K562 (cell line): ENCODE data around the gene CPNE2. TPM values are rescaled to one million over a fixed set of nuclear protein-coding genes. Genes with fewer than 3 reads are reported as not detected.
A peak's percentile ranks its signal among the peaks of the same experiment; 100 is the strongest.

Experiments used
- ATAC-seq: fragments of 200-7000 bp; cut with Tn5 transposase; 3 replicates; pipeline ENCODE4 v1.9.1; 2020; ENCODE audit warnings: moderate library complexity
- BruUV-seq: library from RNA; stranded (reverse); fragments of 400-500 nt; replicated peaks from 2 replicates; lab custom pipeline; 2021; lab: Mats Ljungman, UMichigan
- CTCF ChIA-PET: fragments of 300-600 bp; formaldehyde crosslinking; extraction: SDS; loops from one replicate; lab custom pipeline; 2021; ENCODE audit warnings: low intra/inter-chr PET ratio; lab: Yijun Ruan, JAX
- POLR2A ChIA-PET: fragments of 300-600, 350-650 bp; sonication (Branson Sonifier 250); formaldehyde crosslinking; extraction: SDS; loops from one replicate; lab custom pipeline; 2021; ENCODE audit warnings: antibody characterized with exemption, inconsistent platforms; lab: Yijun Ruan, JAX
- DNase-seq, 4 experiments: peaks; one replicate each; pipeline versions ENCODE4 v3.0.0 to v3.0.0-alpha.2; 2011 to 2018; ENCODE audit warnings: low spot score in 3 of 4, mixed read lengths in 3 of 4; ENCODE audit errors: extremely low read depth in 1 of 4
- FAIRE-seq: peaks from 2 replicates; lab custom pipeline; 2011; peaks lifted over from hg19 to GRCh38; lab: Jason Lieb, UNC
- H2AFZ ChIP-seq: 2 replicates; pipeline ENCODE4 v1.6.0; 2011; ENCODE audit warnings: low read depth, low read length, control low read depth, inconsistent platforms
- H3K27ac ChIP-seq: fragments of 200-600 bp; 3 replicates; pipeline ENCODE4 v1.8.0; 2011; ENCODE audit warnings: low read depth, mild to moderate bottlenecking, control low read depth, inconsistent platforms, low read length, moderate library complexity, mixed read lengths; ENCODE audit errors: extremely low read depth
- H3K27me3 ChIP-seq, 2 experiments: fragments of 300-600 bp in 1 of 2; 2 replicates in 1 of 2; 3 replicates in 1 of 2; pipeline versions ENCODE4 v1.6.0 to v1.8.0; 2011; ENCODE audit warnings: inconsistent platforms in 2 of 2, low read length in 2 of 2, mild to moderate bottlenecking in 1 of 2, mixed read lengths in 1 of 2, moderate library complexity in 1 of 2; ENCODE audit not compliant: control insufficient read depth in 2 of 2, insufficient read depth in 2 of 2
- H3K36me3 ChIP-seq: fragments of 300-600 bp; 3 replicates; pipeline ENCODE4 v1.8.0; 2011; ENCODE audit warnings: mild to moderate bottlenecking, low read length, inconsistent platforms; ENCODE audit not compliant: control insufficient read depth, insufficient read depth
- H3K4me1 ChIP-seq, 2 experiments: fragments of 200-600 bp in 1 of 2; replicated peaks in 1 of 2; 2 replicates in 1 of 2; 3 replicates in 1 of 2; pipeline versions ENCODE4 v1.5.1 to v1.8.0; 2011; ENCODE audit warnings: inconsistent platforms in 2 of 2, low read length in 2 of 2, mild to moderate bottlenecking in 1 of 2, mixed read lengths in 1 of 2, moderate library complexity in 1 of 2; ENCODE audit not compliant: control insufficient read depth in 2 of 2, insufficient read depth in 2 of 2
- H3K4me2 ChIP-seq: 2 replicates; pipeline ENCODE4 v1.6.1; 2011; ENCODE audit warnings: low read length, control low read depth, inconsistent platforms, mixed read lengths; ENCODE audit not compliant: insufficient read depth
- H3K4me3 ChIP-seq: fragments of 200-600 bp; sonication (generic), shearing (Covaris generic); 2 replicates; pipeline ENCODE4 v1.5.1; 2016; ENCODE audit warnings: control low read depth, inconsistent platforms
- H3K79me2 ChIP-seq: fragments of 200-600 bp; 3 replicates; pipeline ENCODE4 v1.8.0; 2011; ENCODE audit warnings: low read length, inconsistent platforms; ENCODE audit not compliant: control insufficient read depth, insufficient read depth
- H3K9ac ChIP-seq, 2 experiments: 2 replicates each; pipeline versions ENCODE4 v1.6.0 to v1.6.1; 2011; ENCODE audit warnings: low read depth in 2 of 2, low read length in 2 of 2, control low read depth in 1 of 2, inconsistent platforms in 1 of 2, mild to moderate bottlenecking in 1 of 2, mixed read lengths in 1 of 2; ENCODE audit not compliant: insufficient read depth in 1 of 2
- H3K9me1 ChIP-seq: one replicate; pipeline ENCODE4 v1.6.0; 2011; ENCODE audit warnings: inconsistent platforms, mild to moderate bottlenecking, low read length, moderate library complexity; ENCODE audit not compliant: control insufficient read depth, insufficient read depth
- H3K9me3 ChIP-seq: replicated peaks from 2 replicates; pipeline ENCODE4 v1.5.1; 2011; ENCODE audit warnings: low read depth, low read length, inconsistent platforms; ENCODE audit not compliant: control insufficient read depth, insufficient read depth
- H4K20me1 ChIP-seq: replicated peaks from 2 replicates; pipeline ENCODE4 v1.6.1; 2011; ENCODE audit warnings: low read length, inconsistent platforms, mixed read lengths; ENCODE audit not compliant: control insufficient read depth, insufficient read depth
- FOXK2 ChIP-seq, 2 experiments: fragments of 450-650 bp; IDR thresholded peaks in 1 of 2; conservative IDR thresholded peaks in 1 of 2; 2 replicates each; pipeline ENCODE4 v1.6.1; 2016; ENCODE audit warnings: low read depth in 2 of 2, mild to moderate bottlenecking in 1 of 2
- FOXP4 ChIP-seq: sonication (generic); formaldehyde crosslinking; IDR thresholded peaks from 2 replicates; pipeline ENCODE4 v1.8.0; 2022; ENCODE audit warnings: mild to moderate bottlenecking, missing genetic modification reagents, borderline replicate concordance
- KAT2B ChIP-seq: IDR thresholded peaks from one replicate; pipeline ENCODE4 v1.6.1; 2012; ENCODE audit warnings: low read depth, mild to moderate bottlenecking, control low read depth, inconsistent platforms, low read length, moderate library complexity
- MCM5 ChIP-seq: fragments of 450-650 bp; IDR thresholded peaks from 2 replicates; pipeline ENCODE4 v1.6.1; 2016; ENCODE audit warnings: low read depth
- MECOM ChIP-seq: fragments of 250-450 bp; sonication (Bioruptor Pico); IDR thresholded peaks from 2 replicates; pipeline ENCODE4 v1.8.0; 2022; ENCODE audit warnings: inconsistent platforms
- PHB2 ChIP-seq: fragments of 450-650 bp; IDR thresholded peaks from 2 replicates; pipeline ENCODE4 v1.6.1; 2017; ENCODE audit warnings: low read depth
- RB1 ChIP-seq: fragments of 450-650 bp; IDR thresholded peaks from 2 replicates; pipeline ENCODE4 v1.6.1; 2017; ENCODE audit warnings: low read depth, mild to moderate bottlenecking
- ZC3H4 ChIP-seq: sonication (generic); formaldehyde crosslinking; IDR thresholded peaks from 2 replicates; pipeline ENCODE4 v1.9.0; 2021; ENCODE audit warnings: missing genetic modification reagents, borderline replicate concordance
- ZNF583 ChIP-seq: fragments of 250-450 bp; sonication (Bioruptor Pico); IDR thresholded peaks from 2 replicates; pipeline ENCODE4 v1.4.0; 2020
- WGBS: fragments of 100-300 bp; shearing (Covaris generic); methylation state at CpG from one replicate; pipeline ENCODE4 v1.1.6; 2016; ENCODE audit warnings: low coverage, mixed read lengths; ENCODE audit not compliant: insufficient coverage; ENCODE audit errors: missing lambda C conversion rate; 5-methylcytosine and 5-hydroxymethylcytosine counted together
- in situ Hi-C: fragments of 300-500 bp; cut with MboI; formaldehyde crosslinking; loops from 4 replicates; pipeline ENCODE4 v1.15.0; 2018; ENCODE audit warnings: inconsistent platforms, mixed read lengths
- intact Hi-C: fragments of 100-400 bp; cut with micrococcal nuclease; formaldehyde crosslinking; loops from 2 replicates; pipeline ENCODE4 v1.14.2; 2022
- polyA plus RNA-seq, 8 experiments: library from polyadenylated mRNA; depleted of rRNA in 4 of 8; stranded (reverse) in 5 of 8; unstranded in 3 of 8; fragments of >200 nt; fragmentation: Nextera tagmentation in 2 of 8; fragmentation: Illumina TruSeq in 1 of 8; extraction: Ambion mirVana in 2 of 8; extraction: Trizol in 1 of 8; gene quantifications; 2 replicates each; pipeline versions ENCODE4 v1.2.1 to v1.2.3, GENCODE V29; 2011 to 2014; ENCODE audit warnings: inconsistent platforms in 1 of 8, missing spikeins in 1 of 8
- total RNA-seq, 7 experiments: library from RNA; depleted of rRNA in 6 of 7; stranded (reverse); fragments of >200 nt in 6 of 7; fragmentation: Illumina TruSeq in 2 of 7; extraction: Trizol in 2 of 7; gene quantifications; 2 replicates each; pipeline versions ENCODE4 v1.2.1 to v1.2.3, GENCODE V29; 2011 to 2021; ENCODE audit warnings: low replicate concordance in 1 of 7
- TF ChIP-seq, protein P1 (sequence below): fragments of 250-450 bp; sonication (Bioruptor Pico); IDR thresholded peaks from 2 replicates; pipeline ENCODE4 v1.9.0; 2021; ENCODE audit warnings: mild to moderate bottlenecking
- TF ChIP-seq, protein P2 (sequence below), 2 experiments: IDR thresholded peaks; 2 replicates each; pipeline ENCODE4 v1.6.1; 2012; ENCODE audit warnings: improper control_type of control experiment in 2 of 2, low read depth in 2 of 2, low read length in 2 of 2, borderline replicate concordance in 1 of 2
- TF ChIP-seq, protein P3 (sequence below): IDR thresholded peaks from 2 replicates; pipeline ENCODE4 v1.6.1; 2011; ENCODE audit warnings: borderline replicate concordance, low read depth, mild to moderate bottlenecking, moderate library complexity, low read length; ENCODE audit not compliant: insufficient read depth, poor library complexity, severe bottlenecking

The CPNE2 gene
- total and polyA plus RNA-seq, 9 of the 15 experiments (the other 6 are each of a cell fraction or from before 2014, with no cell fraction given): 3.0 to 13.9 (median 8.6) TPM

DNA sequence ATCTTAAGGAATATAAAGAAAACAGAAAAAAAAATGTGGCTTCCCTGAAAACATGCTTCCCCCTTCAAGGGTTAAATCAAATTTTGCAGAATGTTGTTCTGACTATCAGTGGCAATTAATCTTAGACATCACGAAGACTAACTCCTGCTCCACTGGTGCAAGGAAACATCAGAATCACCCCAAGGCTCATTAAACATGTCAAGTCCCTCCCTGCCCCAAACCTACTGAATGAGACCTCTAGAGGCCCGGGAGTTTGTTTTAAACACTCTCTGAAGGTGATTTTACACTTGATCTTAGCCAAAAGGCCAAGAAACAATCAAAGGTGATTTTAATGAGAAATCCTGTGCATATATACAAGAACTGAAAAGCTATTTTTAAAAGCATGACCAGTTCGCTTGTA, 75.2 kb downstream of the CPNE2 start:
- POLR2A ChIA-PET: interaction anchor here (0.7 kb wide), 1 partner anchor 192 kb away, joined by 3 read pairs; no protein-coding TSS in a partner anchor
- TF ChIP-seq MECOM (CRISPR knock-in tag): no peak
- no peak for TF ChIP-seq FOXK2 (conservative IDR thresholded peaks at IDR 0.05 in 1 of 2, IDR thresholded peaks at IDR 0.05 in 1 of 2; ENCODE audit: low read depth in 2 of 2)
- TF ChIP-seq, protein P1, sequence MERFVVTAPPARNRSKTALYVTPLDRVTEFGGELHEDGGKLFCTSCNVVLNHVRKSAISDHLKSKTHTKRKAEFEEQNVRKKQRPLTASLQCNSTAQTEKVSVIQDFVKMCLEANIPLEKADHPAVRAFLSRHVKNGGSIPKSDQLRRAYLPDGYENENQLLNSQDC: no peak
- no peak for TF ChIP-seq FOXP4 (CRISPR knock-in tag)
- TF ChIP-seq, protein P2, sequence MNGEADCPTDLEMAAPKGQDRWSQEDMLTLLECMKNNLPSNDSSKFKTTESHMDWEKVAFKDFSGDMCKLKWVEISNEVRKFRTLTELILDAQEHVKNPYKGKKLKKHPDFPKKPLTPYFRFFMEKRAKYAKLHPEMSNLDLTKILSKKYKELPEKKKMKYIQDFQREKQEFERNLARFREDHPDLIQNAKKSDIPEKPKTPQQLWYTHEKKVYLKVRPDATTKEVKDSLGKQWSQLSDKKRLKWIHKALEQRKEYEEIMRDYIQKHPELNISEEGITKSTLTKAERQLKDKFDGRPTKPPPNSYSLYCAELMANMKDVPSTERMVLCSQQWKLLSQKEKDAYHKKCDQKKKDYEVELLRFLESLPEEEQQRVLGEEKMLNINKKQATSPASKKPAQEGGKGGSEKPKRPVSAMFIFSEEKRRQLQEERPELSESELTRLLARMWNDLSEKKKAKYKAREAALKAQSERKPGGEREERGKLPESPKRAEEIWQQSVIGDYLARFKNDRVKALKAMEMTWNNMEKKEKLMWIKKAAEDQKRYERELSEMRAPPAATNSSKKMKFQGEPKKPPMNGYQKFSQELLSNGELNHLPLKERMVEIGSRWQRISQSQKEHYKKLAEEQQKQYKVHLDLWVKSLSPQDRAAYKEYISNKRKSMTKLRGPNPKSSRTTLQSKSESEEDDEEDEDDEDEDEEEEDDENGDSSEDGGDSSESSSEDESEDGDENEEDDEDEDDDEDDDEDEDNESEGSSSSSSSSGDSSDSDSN (IDR thresholded peaks at IDR 0.05; ENCODE audit: borderline replicate concordance in 1 of 2, low read depth in 2 of 2, low read length in 2 of 2): no peak
- TF ChIP-seq MCM5: no peak
- TF ChIP-seq KAT2B: no peak
- no peak for TF ChIP-seq ZC3H4 (CRISPR knock-in tag)
- no peak for TF ChIP-seq ZNF583 (CRISPR knock-in tag)
- no peak for TF ChIP-seq RB1
- no peak for TF ChIP-seq PHB2
- TF ChIP-seq, protein P3, sequence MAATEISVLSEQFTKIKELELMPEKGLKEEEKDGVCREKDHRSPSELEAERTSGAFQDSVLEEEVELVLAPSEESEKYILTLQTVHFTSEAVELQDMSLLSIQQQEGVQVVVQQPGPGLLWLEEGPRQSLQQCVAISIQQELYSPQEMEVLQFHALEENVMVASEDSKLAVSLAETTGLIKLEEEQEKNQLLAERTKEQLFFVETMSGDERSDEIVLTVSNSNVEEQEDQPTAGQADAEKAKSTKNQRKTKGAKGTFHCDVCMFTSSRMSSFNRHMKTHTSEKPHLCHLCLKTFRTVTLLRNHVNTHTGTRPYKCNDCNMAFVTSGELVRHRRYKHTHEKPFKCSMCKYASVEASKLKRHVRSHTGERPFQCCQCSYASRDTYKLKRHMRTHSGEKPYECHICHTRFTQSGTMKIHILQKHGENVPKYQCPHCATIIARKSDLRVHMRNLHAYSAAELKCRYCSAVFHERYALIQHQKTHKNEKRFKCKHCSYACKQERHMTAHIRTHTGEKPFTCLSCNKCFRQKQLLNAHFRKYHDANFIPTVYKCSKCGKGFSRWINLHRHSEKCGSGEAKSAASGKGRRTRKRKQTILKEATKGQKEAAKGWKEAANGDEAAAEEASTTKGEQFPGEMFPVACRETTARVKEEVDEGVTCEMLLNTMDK: no peak
- BruUV-seq: no TSS peak
- WGBS: 90% methylated on average over 3 of the region's 3 CpGs
- peak; percentile 11 for FAIRE-seq
- Histone ChIP-seq H3K27me3 (no peaks in the 10 kb centered on the region), H3K9me1 (no peaks in the 10 kb centered on the region), H3K4me3 (no peak overlapping the region), H3K36me3 (peaks cover 88% of the 10 kb centered on the region), H3K9me3 (no peaks in the 10 kb centered on the region), H3K79me2 (no peaks in the 10 kb centered on the region), H4K20me1 (no peaks in the 10 kb centered on the region), H3K4me2 (no peak overlapping the region), H2AFZ (no peak overlapping the region), H3K9ac (no peak overlapping the region), H3K27ac (no peak overlapping the region), H3K4me1 (no peaks in the 10 kb centered on the region)
- CTCF ChIA-PET: interaction anchor here (0.6 to 2.7 kb wide), 5 partner anchors 75 to 300 kb away, joined by 3 to 34 read pairs (median 4); partner anchors contain the start of gene CPNE2
- intact Hi-C loops (no loop called here), in situ Hi-C loops (loop anchor here (5.0 kb wide), 1 partner anchor 80 kb away; no protein-coding TSS in a partner anchor)
- no peak for DNase-seq
- ATAC-seq: no peak
